ENCODE data around the gene PDE7B.
"Not testable (repeated sequence)": the region's sequence is repeated elsewhere in the genome, so short reads cannot be mapped to it uniquely, and the experiment has no call there.

PDE7B gene

DNA sequence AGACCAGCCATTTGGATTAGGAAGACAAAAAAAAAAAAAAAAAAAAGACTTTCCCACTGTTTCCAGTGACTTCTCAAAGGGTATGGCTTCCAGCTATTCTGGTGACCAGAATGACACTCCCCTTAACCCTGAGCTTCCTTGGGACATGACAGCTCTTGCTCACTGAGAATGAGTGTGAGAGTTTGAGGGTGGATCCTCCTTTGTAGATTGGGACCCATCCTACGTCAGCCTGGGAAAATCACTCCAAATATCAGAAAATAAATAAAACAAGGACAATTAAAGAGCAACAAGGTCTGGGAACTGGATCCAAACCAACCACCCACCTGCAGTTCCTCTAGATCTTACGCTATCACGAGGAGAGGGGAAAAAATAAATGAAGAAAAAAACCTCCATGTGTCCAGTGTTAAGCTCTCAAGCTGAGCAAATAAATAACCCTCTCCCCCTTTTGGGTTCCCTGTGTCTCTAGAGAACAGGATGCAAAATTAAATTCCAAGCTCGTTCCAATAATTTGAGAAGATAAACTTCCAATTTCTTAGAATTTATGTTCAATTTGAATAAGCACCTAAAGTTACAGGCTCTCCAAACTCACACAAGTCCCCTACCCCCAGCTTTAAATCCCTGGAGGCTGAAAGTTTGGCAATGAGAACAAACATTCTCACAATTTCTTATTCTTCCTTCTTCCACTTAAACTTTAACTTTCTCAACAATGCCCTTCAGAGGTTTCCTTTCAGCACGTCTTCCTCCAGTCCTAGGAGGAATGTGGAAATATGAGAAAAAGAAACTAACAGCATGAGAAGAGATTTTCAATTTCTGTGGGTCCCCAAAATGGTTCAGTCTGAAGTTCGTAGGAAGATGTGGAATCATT, 228.4 kb downstream of the PDE7B start:
- DNase-seq, result no peak

DNA sequence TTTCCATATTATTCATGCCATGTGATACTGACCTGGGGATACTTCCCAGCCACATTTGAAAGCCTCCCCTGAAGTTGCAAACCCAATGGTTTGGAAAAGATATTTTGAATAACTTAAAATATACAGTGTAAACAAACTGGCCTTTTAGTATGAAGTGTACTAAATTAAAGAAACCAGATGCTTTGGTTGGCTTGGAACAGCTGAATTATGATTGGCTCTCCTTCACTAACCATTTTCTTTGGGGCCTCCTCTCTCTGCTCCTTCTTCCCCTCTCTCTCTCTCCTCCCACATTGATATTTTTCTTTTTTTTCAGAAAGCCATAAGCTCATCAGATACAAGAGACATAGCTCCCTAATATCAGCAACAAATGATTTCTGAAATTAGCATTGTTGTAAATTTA, 232.0 kb downstream of the PDE7B start:
- DNase-seq, result no peak

DNA sequence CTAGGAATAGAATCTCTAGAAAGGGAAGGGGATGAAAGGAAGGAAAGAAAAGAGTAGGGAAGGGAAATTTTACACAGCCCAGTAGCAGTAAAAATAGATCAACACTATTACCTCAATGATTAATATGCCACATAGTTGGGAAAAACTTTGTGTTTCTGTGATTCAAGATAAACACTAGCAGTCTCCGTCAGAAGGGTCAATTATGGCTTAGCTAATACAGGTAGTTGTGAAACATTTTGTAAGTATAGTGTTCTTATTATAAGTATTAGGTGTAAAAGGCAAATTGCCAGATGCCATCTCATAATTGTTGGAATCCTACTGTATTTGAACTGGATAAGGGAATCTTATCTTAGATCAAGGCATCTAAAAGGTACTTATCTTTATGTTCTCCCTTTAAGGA, 232.9 kb downstream of the PDE7B start:
- DNase-seq, result no peak

DNA sequence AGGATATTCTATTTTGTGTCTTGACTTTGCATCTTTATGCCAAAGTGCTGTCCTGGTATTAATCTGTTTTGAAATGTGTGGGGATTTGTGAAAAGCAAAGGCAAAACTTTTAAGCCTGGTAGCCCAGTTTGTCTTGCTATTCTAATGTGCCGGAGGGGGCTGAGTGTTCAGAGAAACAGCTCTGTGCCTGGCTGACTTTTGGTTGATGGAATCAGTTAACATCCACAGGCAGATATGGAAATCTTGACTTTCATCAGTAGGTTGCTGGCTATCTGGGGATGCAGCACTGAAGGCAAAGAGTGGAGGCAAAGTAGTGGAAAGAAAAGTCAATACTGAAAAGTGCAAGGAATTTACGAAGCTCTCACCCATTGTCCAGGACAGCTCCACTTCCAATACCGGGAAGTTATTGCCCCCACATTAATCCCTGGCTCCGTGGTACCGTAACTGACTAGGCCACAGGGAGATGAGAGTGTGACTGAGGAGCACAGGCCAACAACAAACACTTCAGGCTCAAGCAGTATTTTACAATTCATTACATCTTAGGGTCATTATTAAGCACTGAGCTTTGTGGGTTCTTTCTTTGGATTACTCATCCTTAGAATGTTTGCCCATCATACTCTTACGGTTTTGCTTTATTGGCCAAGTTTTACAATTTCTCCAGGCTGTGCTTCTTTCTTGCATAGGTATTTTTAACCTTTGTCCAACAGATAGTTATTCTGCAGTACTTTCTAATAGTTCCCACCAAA, 234.0 kb downstream of the PDE7B start:
- DNase-seq, result no peak

DNA sequence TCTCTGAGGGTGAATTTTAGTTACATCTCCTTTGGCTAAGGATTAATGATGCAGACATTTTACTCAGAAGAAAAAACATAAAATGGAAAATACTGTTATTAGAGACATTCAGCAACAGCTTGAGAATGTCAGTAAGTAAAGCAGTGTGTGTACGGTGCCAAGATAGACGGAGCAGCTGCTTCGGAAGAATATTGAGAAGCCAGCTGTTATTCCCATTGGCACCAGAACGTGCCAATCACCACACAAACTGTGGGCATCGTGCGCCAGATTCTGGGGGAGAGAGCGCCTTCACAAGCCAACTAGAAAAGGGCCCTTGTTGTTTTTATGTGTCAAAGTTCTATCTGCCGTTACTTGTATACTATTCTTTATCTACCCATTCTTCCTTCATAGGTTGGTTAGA, 235.2 kb downstream of the PDE7B start:
- no peak for DNase-seq

DNA sequence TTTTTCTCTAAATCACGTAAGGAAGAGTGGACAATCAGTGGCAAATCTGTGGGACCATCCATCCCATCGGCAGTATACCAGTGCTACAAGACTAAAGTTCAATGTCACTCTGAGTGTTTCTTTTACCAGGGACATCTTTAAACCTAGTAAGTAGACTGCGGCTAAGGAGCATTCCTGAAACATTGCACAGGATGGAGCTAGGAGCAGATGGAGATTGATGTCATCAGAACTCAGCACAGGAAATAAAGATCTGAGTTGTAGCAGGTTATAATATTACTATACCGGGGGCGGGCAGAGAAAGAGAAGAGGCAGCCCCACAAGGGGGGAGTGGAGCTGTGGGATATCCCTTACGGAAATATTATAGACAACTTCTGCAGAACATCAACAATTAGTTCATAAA, 236.5 kb downstream of the PDE7B start:
- no peak for DNase-seq

DNA sequence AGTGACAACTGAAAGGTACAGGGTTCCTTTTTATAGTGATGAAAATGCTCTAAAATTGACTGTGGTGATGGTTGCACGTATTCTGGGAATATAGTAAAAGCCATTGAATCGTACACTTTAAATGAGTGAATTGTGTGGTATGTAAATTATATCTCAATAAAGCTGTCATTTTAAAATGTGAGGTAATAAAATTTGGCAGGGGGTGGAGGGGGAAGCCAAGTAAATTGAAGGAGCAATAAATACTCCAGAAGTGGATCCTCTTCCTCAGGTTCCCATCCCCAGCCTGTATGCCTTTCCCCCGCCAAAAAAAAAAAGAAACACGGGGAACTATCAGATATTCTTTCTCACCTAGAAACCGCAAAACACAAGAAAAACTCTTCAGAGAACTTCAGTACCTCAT, 237.2 kb downstream of the PDE7B start:
- no peak for DNase-seq

DNA sequence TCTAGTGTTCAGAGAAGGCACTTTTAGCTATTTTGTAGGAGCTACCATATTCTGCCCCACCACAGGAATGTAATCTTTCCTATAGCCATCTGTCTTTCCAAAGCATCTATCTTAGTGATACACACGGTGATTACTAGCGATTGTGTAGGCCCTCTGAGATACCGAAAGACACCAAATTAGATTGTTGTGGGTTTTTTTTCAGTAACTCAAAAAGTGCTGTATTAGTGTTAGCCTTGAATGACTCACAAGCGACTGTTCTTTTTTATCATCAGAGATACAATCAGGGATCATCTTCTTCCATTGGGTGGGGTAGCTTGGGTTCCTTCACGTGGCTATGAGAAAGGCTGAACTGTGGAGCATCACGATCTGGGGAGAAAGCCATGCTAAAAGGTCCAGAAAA, 238.4 kb downstream of the PDE7B start:
- DNase-seq, result no peak

DNA sequence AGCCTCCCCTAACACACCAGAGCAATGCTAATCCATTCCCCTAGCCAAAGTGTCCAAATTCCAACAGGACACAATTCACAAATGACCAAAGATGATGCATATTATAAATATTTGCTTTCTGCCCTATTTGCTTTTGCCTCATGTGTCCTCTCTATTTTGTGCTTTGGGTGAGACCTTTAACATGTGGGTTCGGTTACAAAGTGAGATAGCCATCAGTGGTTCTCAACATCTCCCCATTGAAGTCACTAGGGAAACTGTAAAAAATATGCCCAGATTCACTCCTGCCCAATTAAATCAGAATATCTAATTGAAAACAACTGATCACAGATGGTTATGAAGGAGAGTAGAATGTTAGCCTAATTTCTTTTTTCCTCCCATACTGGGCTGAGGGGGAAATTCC, 239.4 kb downstream of the PDE7B start:
- no peak for DNase-seq

DNA sequence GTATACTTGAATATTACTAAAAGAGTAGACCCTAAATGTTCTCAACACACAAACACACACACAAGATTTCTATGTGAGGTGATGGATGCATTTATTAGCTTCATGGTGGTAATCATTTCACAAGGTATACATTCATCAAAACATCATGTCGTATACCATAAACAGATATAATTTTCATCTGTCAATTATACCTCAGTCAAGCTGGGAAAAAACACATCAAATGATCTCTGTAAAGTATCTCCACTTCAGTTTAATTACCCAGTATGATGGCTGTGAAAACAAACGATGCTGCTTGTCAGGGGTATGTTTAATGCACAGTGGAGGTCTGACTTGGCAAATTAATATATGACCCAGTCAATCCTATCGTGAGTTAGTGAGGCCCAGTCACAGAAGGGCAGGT, 241.4 kb downstream of the PDE7B start:
- DNase-seq, result peak; percentile 65

DNA sequence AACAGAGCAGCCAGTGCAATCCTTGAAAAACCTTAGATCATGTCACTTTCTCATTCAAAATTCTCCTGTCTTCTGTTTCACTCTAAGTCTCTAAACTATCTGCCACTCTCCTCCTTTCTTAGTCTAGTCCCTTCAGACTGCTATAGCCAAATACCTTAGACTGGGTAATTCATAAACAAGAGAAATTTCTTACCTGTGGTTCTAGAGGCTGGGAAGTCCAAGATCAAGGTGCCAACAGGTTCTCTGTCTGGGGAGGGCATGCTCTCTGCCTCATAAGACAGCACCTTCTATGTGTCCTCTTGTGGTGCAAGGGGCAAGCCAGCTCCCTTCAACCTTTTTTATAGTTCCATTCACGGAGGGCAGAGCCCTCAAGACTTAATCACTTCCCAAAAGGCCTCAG, 242.3 kb downstream of the PDE7B start:
- no peak for DNase-seq

DNA sequence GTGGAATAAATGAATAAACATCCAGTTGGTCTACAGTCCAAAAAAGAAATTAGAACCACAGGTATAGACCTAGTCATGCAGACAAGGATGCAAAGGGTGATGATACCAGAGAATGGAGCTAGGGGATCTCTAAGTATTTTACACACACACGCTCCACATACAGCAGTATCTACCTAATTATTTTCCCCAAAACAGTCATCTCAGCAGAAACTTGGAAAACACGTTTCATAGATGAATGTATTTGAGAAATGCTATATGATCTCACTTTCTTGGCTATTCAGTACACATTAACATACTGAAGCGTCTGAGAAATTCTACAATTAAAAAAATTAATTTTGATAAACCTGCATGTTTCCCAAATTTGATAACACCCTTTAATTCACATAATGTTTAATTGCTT, 243.3 kb downstream of the PDE7B start:
- DNase-seq, result no peak

DNA sequence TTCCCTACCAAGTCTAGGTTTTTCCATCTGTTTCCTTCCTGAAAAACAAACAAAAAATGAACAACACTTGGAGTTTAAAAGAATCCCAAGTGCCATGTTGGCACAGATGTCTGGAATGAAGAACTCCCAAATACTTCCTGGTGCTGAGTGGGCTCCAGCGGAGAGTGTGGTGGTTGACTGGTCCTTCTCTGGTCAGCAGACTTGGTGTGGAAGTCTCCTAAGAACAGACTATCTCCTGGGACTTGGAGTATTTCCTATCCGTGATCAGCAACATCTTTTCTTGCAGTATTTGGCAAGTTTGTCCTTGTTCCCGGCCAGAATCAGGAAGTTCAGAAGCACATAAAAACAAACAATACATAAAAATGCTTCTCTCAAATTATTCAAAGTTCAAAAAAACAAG, 244.5 kb downstream of the PDE7B start:
- no peak for DNase-seq

DNA sequence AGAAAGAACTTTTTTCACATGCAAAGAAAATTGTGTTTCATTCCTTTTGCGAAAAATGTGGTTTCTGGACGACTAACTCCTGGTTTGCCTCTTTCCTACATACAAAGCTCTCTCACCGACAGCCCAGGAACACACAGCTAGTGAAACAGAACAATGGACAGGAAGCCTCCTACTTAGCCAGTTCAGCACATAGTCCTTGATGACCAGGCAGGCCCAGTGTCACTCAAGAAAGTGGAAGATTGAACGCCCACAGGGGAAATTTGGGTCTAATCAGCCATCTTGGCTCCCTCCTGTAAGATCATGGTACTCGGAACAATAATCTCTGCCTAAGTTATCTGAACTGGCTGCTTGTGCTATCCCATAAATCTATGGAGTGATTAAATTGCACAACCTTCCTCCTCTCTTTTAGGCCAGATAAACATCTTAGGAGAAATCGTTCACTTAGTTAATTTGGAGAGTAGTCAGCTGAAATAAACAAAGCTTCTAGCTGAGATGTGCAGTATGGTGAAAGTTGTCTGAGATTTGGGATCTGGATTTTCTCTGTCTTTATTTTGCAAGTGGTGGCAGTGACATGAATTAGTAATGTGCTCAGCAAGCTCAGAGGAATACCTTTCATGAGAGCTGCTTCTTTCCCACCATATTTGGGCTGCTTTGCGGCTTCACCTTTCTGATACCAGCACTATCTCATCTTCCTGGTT, 251.6 kb downstream of the PDE7B start:
- DNase-seq, result no peak

DNA sequence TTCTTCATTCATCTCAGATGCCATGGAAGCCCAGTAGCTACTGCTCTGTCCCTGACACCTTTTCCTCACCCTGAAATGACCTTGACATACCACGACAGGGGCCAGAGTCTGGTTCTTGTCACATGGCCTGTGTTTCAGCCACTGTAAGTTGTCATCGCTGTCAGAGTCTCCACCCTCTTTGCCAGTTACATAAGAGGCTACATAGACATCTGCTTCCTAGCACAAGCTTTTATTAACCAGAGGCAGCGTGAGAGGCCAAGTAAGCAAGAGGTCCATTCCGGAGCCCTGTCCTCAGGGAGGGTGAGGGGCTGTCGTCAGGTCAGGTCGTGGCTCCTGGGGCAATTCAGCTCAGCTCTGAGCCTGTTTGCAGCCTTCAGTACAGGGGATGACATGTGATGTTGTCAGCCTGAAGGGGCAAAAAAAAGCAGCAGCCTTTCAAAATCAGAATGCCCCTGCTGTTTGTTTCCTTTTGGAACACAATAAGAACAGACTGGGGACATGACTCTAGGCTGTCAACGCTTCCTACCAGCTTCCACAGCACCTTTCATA, 252.3 kb downstream of the PDE7B start:
- no peak for DNase-seq

DNA sequence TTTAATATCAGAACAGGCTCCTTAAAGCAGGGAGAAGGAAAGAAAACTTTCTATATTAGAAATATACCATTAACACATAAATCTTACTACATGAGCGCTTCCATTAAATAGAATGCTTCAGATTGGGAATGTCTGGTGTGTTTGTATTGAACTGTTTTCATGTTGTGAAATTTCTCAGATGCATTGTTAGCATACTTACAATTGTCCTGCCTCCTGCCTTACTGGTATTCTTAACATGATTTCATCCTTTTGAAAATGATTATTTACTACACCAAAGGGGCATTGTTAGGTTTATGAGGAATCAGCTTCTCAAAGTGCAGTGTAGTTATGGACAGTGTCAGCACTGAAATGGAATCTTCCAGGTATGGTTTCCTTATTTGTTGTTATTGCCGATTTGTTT, 253.1 kb downstream of the PDE7B start:
- DNase-seq, result no peak

DNA sequence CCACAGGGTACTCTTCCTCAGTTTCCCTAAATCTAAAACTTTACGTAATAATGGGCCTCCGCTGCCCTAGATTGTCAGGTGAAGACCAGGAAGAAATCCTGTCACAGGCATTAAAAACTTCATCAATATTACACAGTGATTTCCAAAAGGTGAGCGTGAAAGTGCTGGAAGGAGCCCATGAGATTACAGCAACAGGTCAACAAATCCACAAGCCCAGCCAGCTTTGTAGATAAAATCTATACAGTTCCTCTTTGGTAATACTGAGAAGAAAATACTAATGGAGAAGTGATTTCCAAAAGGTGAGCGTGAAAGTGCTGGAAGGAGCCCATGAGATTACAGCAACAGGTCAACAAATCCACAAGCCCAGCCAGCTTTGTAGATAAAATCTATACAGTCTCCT, 254.3 kb downstream of the PDE7B start:
- DNase-seq, result not testable (repeated sequence)

DNA sequence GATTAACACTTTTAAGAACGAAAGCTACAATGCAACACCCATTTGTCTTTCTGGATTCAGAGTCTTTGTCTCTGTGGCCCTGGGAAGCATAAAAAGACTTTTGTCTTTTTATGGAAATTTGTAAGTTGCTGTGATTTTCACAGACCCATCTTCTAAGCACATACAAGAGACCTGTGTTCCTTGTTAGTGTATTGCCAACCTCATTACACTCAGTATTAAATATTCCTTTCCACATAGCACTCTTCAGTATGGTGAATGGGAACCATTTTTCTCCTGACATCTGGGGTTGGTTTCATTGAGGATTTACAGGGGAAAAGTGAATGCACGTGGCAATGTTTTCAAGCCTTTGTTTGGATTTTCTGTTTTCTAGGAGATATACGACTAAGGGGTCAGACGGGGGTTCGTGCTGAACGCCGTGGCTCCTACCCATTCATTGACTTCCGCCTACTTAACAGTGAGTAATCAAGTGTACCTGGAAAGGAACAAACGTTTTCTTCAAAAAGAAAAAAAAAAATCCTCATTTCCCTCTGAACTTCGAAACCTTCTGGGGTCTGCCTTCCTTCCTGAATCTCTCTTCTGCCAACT, 257.0 kb downstream of the PDE7B start:
- DNase-seq, result no peak

DNA sequence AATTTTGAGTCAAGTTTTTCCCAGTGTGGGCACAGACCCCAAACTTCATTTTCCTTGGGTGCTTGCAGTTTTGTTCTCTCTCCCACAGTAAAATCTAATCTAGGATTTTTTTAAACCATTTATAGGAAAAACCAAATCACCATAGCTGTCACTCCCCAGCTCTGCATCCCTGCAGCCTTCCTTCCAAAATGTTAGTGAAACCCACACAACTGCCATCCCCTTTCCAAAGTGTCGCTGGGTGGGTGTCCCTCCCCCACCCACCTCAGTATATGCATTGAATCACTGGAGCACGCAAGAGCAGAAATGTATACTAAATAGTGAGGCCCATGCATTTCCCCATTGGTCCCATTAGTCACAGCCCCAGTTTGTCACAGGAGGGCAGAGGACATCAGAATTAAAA, 260.3 kb downstream of the PDE7B start:
- DNase-seq, result no peak

DNA sequence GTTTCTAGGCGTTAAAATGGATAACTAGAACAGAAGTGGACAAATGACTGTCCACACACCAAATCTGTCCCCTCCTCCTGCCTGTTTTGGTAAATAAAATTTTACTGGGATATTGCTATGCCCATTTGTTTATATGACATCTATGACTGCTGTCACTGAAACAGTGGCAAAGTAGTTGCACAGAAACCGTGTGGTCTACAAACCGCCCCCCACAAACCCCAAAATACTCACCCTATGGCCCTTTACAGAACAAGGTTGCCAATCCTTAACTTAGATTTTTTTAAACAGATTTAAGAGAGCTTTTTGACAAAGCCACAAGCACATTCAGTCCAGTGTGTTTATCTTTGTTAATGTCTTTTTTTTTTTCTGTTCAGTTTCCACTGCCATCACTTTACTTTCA, 260.8 kb downstream of the PDE7B start:
- DNase-seq, result no peak

DNA sequence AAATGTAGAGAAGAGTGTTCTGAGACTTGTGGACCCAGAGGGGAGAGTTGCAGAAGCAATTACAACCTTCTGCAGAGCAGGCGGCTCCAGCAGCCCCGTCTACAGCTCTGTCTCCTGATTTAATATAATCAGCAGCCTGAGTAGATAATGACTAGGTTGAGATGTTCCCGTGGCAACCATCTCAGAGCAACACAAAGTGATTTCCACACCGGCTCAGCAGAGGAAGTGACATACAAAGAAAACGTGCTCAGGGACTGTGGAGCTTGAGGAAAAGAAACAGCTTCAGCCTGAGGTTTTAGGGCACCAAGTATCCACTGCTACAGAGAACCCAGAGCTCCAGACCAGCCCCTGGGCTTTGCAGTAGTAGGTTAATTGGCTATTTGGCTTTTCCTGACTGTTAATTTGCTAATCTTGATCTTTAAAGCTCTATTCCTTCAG, 262.3 kb downstream of the PDE7B start:
- peak; percentile 94 for DNase-seq

DNA sequence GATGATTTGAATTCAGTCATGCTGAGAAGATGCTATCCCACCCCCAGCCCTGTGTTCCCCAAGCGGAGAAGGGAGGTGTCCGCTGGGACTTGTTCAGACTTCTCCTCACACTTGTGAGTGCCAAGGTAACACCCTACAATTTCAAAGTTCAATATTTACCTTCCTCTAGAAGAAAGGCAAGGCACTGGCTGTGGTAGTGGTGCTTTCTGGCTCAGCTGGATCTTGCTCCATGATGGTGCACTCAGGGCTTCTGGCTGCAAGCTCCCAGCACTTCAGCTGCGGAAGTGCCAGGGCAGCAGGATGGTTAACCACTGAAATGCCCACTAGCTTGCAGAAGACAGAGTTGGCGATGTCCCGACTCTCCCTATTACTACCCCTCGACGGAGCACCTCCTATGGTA, 263.2 kb downstream of the PDE7B start:
- DNase-seq, result peak; percentile 43

DNA sequence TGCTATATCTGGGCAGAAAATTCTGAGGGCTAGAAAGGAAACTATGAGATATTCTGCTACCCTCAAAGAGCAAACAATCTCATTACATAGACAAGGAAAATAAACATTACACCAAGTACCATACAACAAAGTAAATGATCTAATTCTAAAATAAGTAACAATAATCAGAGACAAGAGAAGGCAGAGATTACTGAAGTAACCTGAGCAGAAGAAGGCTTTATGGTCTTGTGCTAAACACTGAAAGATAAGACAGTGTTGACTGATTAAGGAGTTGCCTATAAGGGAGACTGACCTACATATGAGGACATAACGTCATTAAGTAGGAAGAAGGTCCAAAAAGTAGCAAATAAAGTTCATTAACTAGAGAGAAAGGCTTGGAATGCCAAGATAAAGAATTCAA, 264.4 kb downstream of the PDE7B start:
- DNase-seq, result no peak

Measured in NCI-H1105 (cell line).